Activated T-helper 17 cell treated with anti-CD3 and anti-CD28 coated beads, Interleukin-2, amount 50 U/mL, for 72 hours (primary cell): Measurements from ENCODE around the gene TNC. TPM values are rescaled to one million over a fixed set of nuclear protein-coding genes. Genes with fewer than 3 reads are reported as not detected.

Experiments used
- ATAC-seq: fragments of 150-1000 bp; cut with Tn5 transposase; replicated peaks from 2 replicates; pipeline ENCODE4 v1.10.0; 2021; ENCODE audit warnings: mild to moderate bottlenecking, moderate library complexity
- H3K27ac Mint-ChIP-seq: one replicate; pipeline ENCODE4 v1.8.0; 2022; ENCODE audit warnings: mixed read lengths
- H3K27me3 Mint-ChIP-seq: one replicate; pipeline ENCODE4 v1.8.0; 2022; ENCODE audit warnings: mixed read lengths
- H3K36me3 Mint-ChIP-seq: one replicate; pipeline ENCODE4 v1.8.0; 2022; ENCODE audit warnings: low read depth, mild to moderate bottlenecking, mixed read lengths
- H3K4me1 Mint-ChIP-seq: one replicate; pipeline ENCODE4 v1.8.0; 2022; ENCODE audit warnings: mixed read lengths
- H3K4me3 Mint-ChIP-seq: one replicate; pipeline ENCODE4 v1.8.0; 2022; ENCODE audit warnings: mild to moderate bottlenecking, mixed read lengths
- H3K9me3 Mint-ChIP-seq: one replicate; pipeline ENCODE4 v1.8.0; 2022; ENCODE audit warnings: mixed read lengths
- total RNA-seq, 2 donors: library from RNA; stranded (reverse); gene quantifications; one replicate each; pipeline ENCODE4 v1.2.3, GENCODE V29; 2022

Gene TNC
- total RNA-seq, 2 donors from 2014 or later: not detected

GRCh38 chr9:115103746-115104477, 14.0 kb downstream of the TNC start:
- no peaks in the 10 kb centered on the region for H3K36me3 Mint-ChIP-seq
- H3K27ac Mint-ChIP-seq: no peak overlapping the region
- ATAC-seq: no peak
- H3K27me3 Mint-ChIP-seq: peaks cover 7% of the 10 kb centered on the region
- H3K9me3 Mint-ChIP-seq: no peaks in the 10 kb centered on the region
- H3K4me1 Mint-ChIP-seq: no peaks in the 10 kb centered on the region
- no peak overlapping the region for H3K4me3 Mint-ChIP-seq

- no peaks in the 10 kb centered on the region for H3K9me3 Mint-ChIP-seq
- H3K27ac Mint-ChIP-seq: no peak overlapping the region
- no peaks in the 10 kb centered on the region for H3K4me1 Mint-ChIP-seq
- H3K4me3 Mint-ChIP-seq: no peak overlapping the region
- peaks cover 17% of the 10 kb centered on the region for H3K27me3 Mint-ChIP-seq
- H3K36me3 Mint-ChIP-seq: no peaks in the 10 kb centered on the region
- ATAC-seq: no peak
Measured at GRCh38 chr9:115099901-115100300, 18.1 kb downstream of the TNC start.

- H3K9me3 Mint-ChIP-seq: no peaks in the 10 kb centered on the region
- H3K4me3 Mint-ChIP-seq: no peak overlapping the region
- H3K36me3 Mint-ChIP-seq: no peaks in the 10 kb centered on the region
- peaks cover 19% of the 10 kb centered on the region for H3K27me3 Mint-ChIP-seq
- H3K27ac Mint-ChIP-seq: no peak overlapping the region
- no peaks in the 10 kb centered on the region for H3K4me1 Mint-ChIP-seq
- ATAC-seq: no peak
Measured at GRCh38 chr9:115098226-115098965, 19.6 kb downstream of the TNC start.

DNA sequence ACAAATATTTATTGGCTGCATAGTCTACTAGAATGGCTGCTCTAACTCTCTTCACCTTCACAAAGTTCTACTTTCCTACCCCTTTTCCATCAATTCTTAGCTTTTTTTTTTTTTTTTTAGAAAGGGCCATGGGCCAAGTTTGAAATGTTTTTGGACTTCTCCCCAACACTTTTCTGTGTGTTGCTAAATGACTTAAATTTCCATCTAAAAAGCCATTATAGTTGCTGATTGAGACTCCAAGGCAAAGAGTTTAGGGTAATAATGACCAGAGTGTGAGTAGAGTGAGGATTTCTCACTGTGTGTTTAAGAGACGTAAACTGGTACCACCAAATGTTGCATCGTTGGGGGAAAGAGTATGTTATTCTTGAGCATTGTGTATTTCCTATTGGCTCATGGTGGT, 24.4 kb downstream of the TNC start:
- Mint-ChIP-seq H3K9me3 (no peaks in the 10 kb centered on the region), H3K36me3 (no peaks in the 10 kb centered on the region), H3K4me3 (no peak overlapping the region), H3K27me3 (peaks cover 31% of the 10 kb centered on the region), H3K4me1 (no peaks in the 10 kb centered on the region), H3K27ac (no peak overlapping the region)
- no peak for ATAC-seq

DNA sequence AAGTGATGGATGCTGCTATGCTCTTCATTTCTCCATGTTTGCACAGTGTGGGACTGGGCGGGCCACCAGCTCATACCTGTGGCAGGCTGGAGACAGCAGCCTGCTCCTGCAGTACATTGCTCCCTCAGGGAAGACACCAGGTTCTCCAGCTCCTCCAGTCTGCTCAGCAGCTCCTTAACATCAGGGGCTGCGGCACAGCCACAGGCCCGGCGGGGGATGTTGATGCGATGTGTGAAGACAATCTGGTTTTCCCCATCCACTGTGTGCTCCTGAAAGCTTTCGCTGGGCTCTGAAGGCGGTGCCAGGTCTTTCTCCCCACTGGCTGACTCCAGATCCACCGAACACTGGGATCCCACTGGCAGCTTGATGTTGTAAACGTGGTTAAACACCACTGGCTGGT, 27.5 kb downstream of the TNC start:
- Mint-ChIP-seq H3K27ac (no peak overlapping the region), H3K4me1 (no peaks in the 10 kb centered on the region), H3K4me3 (no peak overlapping the region), H3K9me3 (no peaks in the 10 kb centered on the region), H3K27me3 (peaks cover 18% of the 10 kb centered on the region), H3K36me3 (no peaks in the 10 kb centered on the region)
- ATAC-seq: no peak

DNA sequence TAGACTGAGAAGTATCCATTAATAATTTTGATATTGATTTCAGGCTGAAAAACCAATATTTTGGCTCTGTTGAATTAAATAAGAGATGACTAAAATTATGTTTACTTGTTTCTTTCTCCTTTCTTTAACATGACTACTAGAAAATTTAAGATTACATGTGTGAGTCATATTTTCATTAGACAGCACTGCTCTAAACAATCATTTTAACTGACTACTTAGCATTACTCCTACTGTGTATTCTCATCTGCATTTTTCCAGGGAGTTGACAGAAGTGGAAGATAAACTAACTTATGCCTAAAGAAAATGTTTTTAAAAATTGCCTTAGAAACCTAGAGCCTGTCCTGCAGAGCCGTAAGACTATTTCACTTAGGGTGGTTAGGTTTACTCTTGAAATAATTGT, 29.1 kb downstream of the TNC start:
- H3K36me3 Mint-ChIP-seq: no peaks in the 10 kb centered on the region
- H3K27me3 Mint-ChIP-seq: peaks cover 12% of the 10 kb centered on the region
- no peaks in the 10 kb centered on the region for H3K4me1 Mint-ChIP-seq
- H3K27ac Mint-ChIP-seq: no peak overlapping the region
- ATAC-seq: no peak
- no peak overlapping the region for H3K4me3 Mint-ChIP-seq
- H3K9me3 Mint-ChIP-seq: no peaks in the 10 kb centered on the region

DNA sequence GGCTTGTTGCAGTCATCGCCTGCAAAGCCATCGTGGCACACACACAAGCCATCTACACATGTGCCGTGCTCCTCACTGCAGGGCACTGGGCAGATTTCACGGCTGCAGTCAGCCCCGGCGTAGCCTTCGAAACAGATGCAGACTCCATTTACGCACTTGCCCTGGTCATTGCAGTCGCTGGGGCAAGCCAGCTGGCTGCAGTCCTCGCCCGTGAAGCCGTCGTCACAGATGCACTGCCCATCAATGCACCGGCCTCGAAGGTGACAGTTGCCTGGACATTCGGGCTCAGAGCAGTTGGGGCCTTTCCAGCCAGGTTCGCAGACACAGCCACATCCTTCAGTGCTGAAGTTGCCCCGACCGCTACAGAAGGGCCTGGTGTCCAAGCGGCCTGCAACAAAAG, 31.1 kb downstream of the TNC start:
- no peaks in the 10 kb centered on the region for H3K4me1 Mint-ChIP-seq
- no peak for ATAC-seq
- H3K9me3 Mint-ChIP-seq: no peaks in the 10 kb centered on the region
- H3K27me3 Mint-ChIP-seq: peaks cover 7% of the 10 kb centered on the region
- H3K4me3 Mint-ChIP-seq: no peak overlapping the region
- no peak overlapping the region for H3K27ac Mint-ChIP-seq
- H3K36me3 Mint-ChIP-seq: no peaks in the 10 kb centered on the region

GRCh38 chr9:115086461-115086860, 31.5 kb downstream of the TNC start:
- no peak overlapping the region for H3K27ac Mint-ChIP-seq
- H3K36me3 Mint-ChIP-seq: no peaks in the 10 kb centered on the region
- H3K27me3 Mint-ChIP-seq: peaks cover 5% of the 10 kb centered on the region
- no peaks in the 10 kb centered on the region for H3K9me3 Mint-ChIP-seq
- no peaks in the 10 kb centered on the region for H3K4me1 Mint-ChIP-seq
- no peak overlapping the region for H3K4me3 Mint-ChIP-seq
- ATAC-seq: no peak

GRCh38 chr9:115085773-115086377, 32.1 kb downstream of the TNC start:
- Mint-ChIP-seq H3K4me3 (no peak overlapping the region), H3K27me3 (peaks cover 3% of the 10 kb centered on the region), H3K36me3 (no peaks in the 10 kb centered on the region), H3K9me3 (no peaks in the 10 kb centered on the region), H3K27ac (no peak overlapping the region), H3K4me1 (no peaks in the 10 kb centered on the region)
- no peak for ATAC-seq

DNA sequence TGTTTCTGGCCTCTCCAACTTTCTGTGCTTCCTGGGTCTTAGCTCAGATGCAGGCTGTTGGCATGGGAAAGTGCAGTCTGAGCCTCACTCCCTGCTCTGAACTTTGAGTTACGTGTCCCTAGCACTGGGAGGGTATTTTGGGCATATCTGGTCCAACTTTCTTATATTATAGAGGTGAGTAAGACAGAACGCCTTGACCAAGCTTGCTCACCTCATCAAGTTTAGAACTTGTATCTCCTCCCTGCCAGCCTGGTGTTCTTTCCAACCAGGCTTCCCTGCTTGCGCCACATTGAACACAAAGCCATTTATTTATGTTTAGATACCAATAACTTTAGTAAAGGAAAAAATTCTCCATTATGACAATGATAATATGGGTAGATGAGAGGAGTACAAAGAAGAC, 33.2 kb downstream of the TNC start:
- Mint-ChIP-seq H3K27ac (no peak overlapping the region), H3K36me3 (no peaks in the 10 kb centered on the region), H3K9me3 (no peaks in the 10 kb centered on the region), H3K27me3 (peaks cover under 1% of the 10 kb centered on the region), H3K4me1 (no peaks in the 10 kb centered on the region), H3K4me3 (no peak overlapping the region)
- ATAC-seq: no peak

- ATAC-seq: no peak
- Mint-ChIP-seq H3K27ac (no peak overlapping the region), H3K27me3 (no peaks in the 10 kb centered on the region), H3K9me3 (no peaks in the 10 kb centered on the region), H3K36me3 (no peaks in the 10 kb centered on the region), H3K4me1 (no peaks in the 10 kb centered on the region), H3K4me3 (no peak overlapping the region)
Measured at GRCh38 chr9:115084157-115084556, 33.8 kb downstream of the TNC start.

DNA sequence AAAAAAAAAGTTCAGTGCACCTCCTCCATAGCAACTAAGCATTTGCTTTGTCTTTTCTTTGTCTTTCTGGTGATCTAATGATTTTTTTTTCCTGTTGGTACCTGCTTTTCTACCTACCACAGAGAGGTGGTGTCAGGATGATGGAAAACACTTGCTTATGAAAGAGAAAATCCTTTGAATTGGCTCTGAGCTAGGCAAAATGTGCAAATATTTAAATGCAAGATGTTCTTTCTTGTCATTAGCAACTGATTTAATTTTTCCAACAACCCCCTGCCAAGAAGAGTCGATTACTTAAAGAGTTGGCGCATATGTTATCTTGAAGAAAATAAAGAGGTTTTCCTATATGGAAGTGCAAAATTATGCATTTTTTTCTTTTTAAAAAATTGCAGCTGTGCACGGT, 37.7 kb downstream of the TNC start:
- Mint-ChIP-seq H3K27ac (no peak overlapping the region), H3K9me3 (no peaks in the 10 kb centered on the region), H3K4me1 (no peaks in the 10 kb centered on the region), H3K36me3 (no peaks in the 10 kb centered on the region), H3K27me3 (no peaks in the 10 kb centered on the region), H3K4me3 (no peak overlapping the region)
- no peak for ATAC-seq

GRCh38 chr9:115079156-115079555, 38.8 kb downstream of the TNC start:
- Mint-ChIP-seq H3K4me1 (no peaks in the 10 kb centered on the region), H3K36me3 (no peaks in the 10 kb centered on the region), H3K27me3 (no peaks in the 10 kb centered on the region), H3K4me3 (no peak overlapping the region), H3K27ac (no peak overlapping the region), H3K9me3 (no peaks in the 10 kb centered on the region)
- no peak for ATAC-seq

DNA sequence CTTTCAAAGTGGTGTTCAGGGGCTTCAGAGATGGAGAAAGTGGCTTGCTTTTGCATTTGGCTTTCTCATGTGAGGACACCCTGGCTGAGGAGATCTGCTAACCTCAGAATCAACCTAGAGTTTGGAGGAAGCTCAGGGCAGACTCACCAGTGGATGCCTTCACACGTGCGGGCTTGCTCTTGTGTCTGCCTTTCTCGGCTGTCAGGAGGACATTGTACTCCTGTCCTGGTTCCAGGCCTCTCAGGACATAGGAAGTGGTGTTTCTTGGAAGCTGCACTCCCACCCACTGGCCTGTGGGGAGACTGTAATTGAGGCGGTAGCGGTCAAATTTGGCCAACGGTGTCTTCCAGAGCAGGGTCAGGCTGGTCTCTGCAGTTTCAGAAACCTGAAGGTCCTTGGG, 44.5 kb downstream of the TNC start:
- no peak for ATAC-seq
- peaks cover 10% of the 10 kb centered on the region for H3K27me3 Mint-ChIP-seq
- H3K4me1 Mint-ChIP-seq: no peaks in the 10 kb centered on the region
- no peaks in the 10 kb centered on the region for H3K9me3 Mint-ChIP-seq
- H3K27ac Mint-ChIP-seq: no peak overlapping the region
- no peak overlapping the region for H3K4me3 Mint-ChIP-seq
- H3K36me3 Mint-ChIP-seq: no peaks in the 10 kb centered on the region

- ATAC-seq: no peak
- H3K4me3 Mint-ChIP-seq: no peak overlapping the region
- no peaks in the 10 kb centered on the region for H3K4me1 Mint-ChIP-seq
- H3K27me3 Mint-ChIP-seq: peaks cover 10% of the 10 kb centered on the region
- H3K36me3 Mint-ChIP-seq: no peaks in the 10 kb centered on the region
- no peaks in the 10 kb centered on the region for H3K9me3 Mint-ChIP-seq
- no peak overlapping the region for H3K27ac Mint-ChIP-seq
Measured at GRCh38 chr9:115071176-115071575, 46.8 kb downstream of the TNC start.
